OCI-LY7 (cell line): ENCODE data around the gene PDIA4.

Experiments
- CTCF ChIP-seq: fragments of 200-600 bp; sonication (generic); conservative IDR thresholded peaks from 2 replicates; pipeline ENCODE4 v1.5.1; 2014; ENCODE audit warnings: mild to moderate bottlenecking, antibody characterized with exemption, low read length, moderate library complexity, mixed read lengths
- EZH2phosphoT487 ChIP-seq: fragments of 200-600 bp; sonication (generic); IDR thresholded peaks from 2 replicates; pipeline ENCODE4 v1.6.1; 2018; ENCODE audit warnings: low read depth, borderline replicate concordance, mild to moderate bottlenecking, mixed run types, antibody characterized with exemption, low read length, moderate library complexity, mixed read lengths

GRCh38 chr7:148959726-148960125 lies 68.6 kb downstream of the PDIA4 start:
- TF ChIP-seq CTCF (no peak), EZH2phosphoT487 (no peak)
